K562 (cell line): Measurements from ENCODE around the gene VAC14. TPM values are rescaled to one million over a fixed set of nuclear protein-coding genes. Genes with fewer than 3 reads are reported as not detected.
A peak's percentile ranks its signal among the peaks of the same experiment; 100 is the strongest.

Experiments
- BDP1 ChIP-seq: IDR thresholded peaks from 3 replicates; pipeline ENCODE4 v1.6.1; 2011; ENCODE audit not compliant: insufficient read length, insufficient read depth
- CBX8 ChIP-seq: fragments of 200-600 bp; sonication (generic); IDR thresholded peaks from 2 replicates; pipeline ENCODE4 v1.6.1; 2012; ENCODE audit warnings: borderline replicate concordance, mixed run types, low read depth, mild to moderate bottlenecking, moderate library complexity, mixed read lengths, low read length, control low read depth, inconsistent platforms; ENCODE audit not compliant: poor library complexity, severe bottlenecking; ENCODE audit errors: extremely low read depth
- ETV1 ChIP-seq: fragments of 450-650 bp; conservative IDR thresholded peaks from 2 replicates; pipeline ENCODE4 v1.6.1; 2016; ENCODE audit warnings: missing genetic modification characterization, control low read depth, low read depth, missing compliant biosample characterization
- FOXM1 ChIP-seq, 2 experiments: fragments of 450-650 bp in 1 of 2; sonication (generic) in 1 of 2; formaldehyde crosslinking in 1 of 2; IDR thresholded peaks; 2 replicates each; pipeline versions ENCODE4 v1.6.1 to v1.9.0; 2017 to 2022; ENCODE audit warnings: low read depth in 2 of 2, mild to moderate bottlenecking in 2 of 2, missing genetic modification reagents in 1 of 2, moderate library complexity in 1 of 2
- GABPA ChIP-seq: fragments of 200-800 bp; sonication (Bioruptor generic); conservative IDR thresholded peaks from 2 replicates; pipeline ENCODE4 v1.6.1; 2016; ENCODE audit warnings: low read depth, missing genetic modification characterization, missing compliant biosample characterization
- HDAC1 ChIP-seq, 2 experiments: fragments of 450-650 bp; IDR thresholded peaks; 2 replicates each; pipeline ENCODE4 v1.6.1; 2016 to 2017; ENCODE audit warnings: inconsistent platforms in 1 of 2, mild to moderate bottlenecking in 1 of 2, moderate library complexity in 1 of 2
- HDAC2 ChIP-seq: fragments of 450-650 bp; IDR thresholded peaks from 2 replicates; pipeline ENCODE4 v1.6.1; 2016; ENCODE audit warnings: mild to moderate bottlenecking
- HEY1 ChIP-seq: fragments of 250-450 bp; sonication (Bioruptor Pico); IDR thresholded peaks from 2 replicates; pipeline ENCODE4 v1.5.0; 2020; ENCODE audit warnings: mild to moderate bottlenecking, moderate library complexity, borderline replicate concordance
- HMGXB4 ChIP-seq: sonication (generic); formaldehyde crosslinking; IDR thresholded peaks from 2 replicates; pipeline ENCODE4 v1.8.1; 2023; ENCODE audit warnings: mild to moderate bottlenecking, missing genetic modification reagents
- JUN ChIP-seq, 2 experiments: sonication (generic) in 1 of 2; formaldehyde crosslinking in 1 of 2; IDR thresholded peaks; 2 replicates each; pipeline versions ENCODE4 v1.6.1 to v1.8.0; 2012 to 2022; ENCODE audit warnings: borderline replicate concordance in 2 of 2, mild to moderate bottlenecking in 2 of 2, improper control_type of control experiment in 1 of 2, low read depth in 1 of 2, low read length in 1 of 2, missing genetic modification reagents in 1 of 2
- JUNB ChIP-seq: fragments of 450-650 bp; formaldehyde crosslinking; conservative IDR thresholded peaks from 2 replicates; pipeline ENCODE4 v1.4.0; 2020; ENCODE audit warnings: mild to moderate bottlenecking
- L3MBTL2 ChIP-seq: fragments of 450-650 bp; IDR thresholded peaks from 2 replicates; pipeline ENCODE4 v1.6.1; 2016; ENCODE audit warnings: mild to moderate bottlenecking, moderate library complexity
- NCOR1 ChIP-seq: fragments of 450-650 bp; IDR thresholded peaks from 2 replicates; pipeline ENCODE4 v1.6.1; 2016; ENCODE audit warnings: mild to moderate bottlenecking, moderate library complexity
- NR4A1 ChIP-seq, 2 experiments: fragments of 250-450 bp in 1 of 2; fragments of 450-650 bp in 1 of 2; sonication (Bioruptor Pico) in 1 of 2; IDR thresholded peaks; 2 replicates each; pipeline versions ENCODE4 v1.4.0 to v1.6.1; 2016 to 2020; ENCODE audit warnings: mild to moderate bottlenecking in 2 of 2, missing compliant biosample characterization in 1 of 2, missing genetic modification characterization in 1 of 2, moderate library complexity in 1 of 2
- POLR2B ChIP-seq: fragments of 450-650 bp; IDR thresholded peaks from 2 replicates; pipeline ENCODE4 v1.6.1; 2018; ENCODE audit warnings: low read depth; ENCODE audit not compliant: partially characterized antibody
- RBBP5 ChIP-seq: fragments of 200-600 bp; sonication (generic); IDR thresholded peaks from 2 replicates; pipeline ENCODE4 v1.6.1; 2012; ENCODE audit warnings: borderline replicate concordance, mild to moderate bottlenecking, low read length, control low read depth, inconsistent platforms; ENCODE audit not compliant: insufficient read depth, poor library complexity, severe bottlenecking
- RUNX1 ChIP-seq: sonication (generic); IDR thresholded peaks from 2 replicates; pipeline ENCODE4 v1.6.1; 2016; ENCODE audit warnings: antibody characterized with exemption, low read depth
- SMARCC2 ChIP-seq: fragments of 450-650 bp; IDR thresholded peaks from 2 replicates; pipeline ENCODE4 v1.6.1; 2017; ENCODE audit warnings: antibody characterized with exemption, moderate library complexity, mild to moderate bottlenecking, low read depth
- SMARCE1 ChIP-seq: fragments of 450-650 bp; IDR thresholded peaks from 2 replicates; pipeline ENCODE4 v1.7.1; 2016; ENCODE audit warnings: mild to moderate bottlenecking
- SPI1 ChIP-seq: IDR thresholded peaks from 2 replicates; pipeline ENCODE4 v1.6.1; 2011; ENCODE audit warnings: low read depth, low read length, control low read depth, borderline replicate concordance
- TEAD2 ChIP-seq: fragments of 450-650 bp; IDR thresholded peaks from 2 replicates; pipeline ENCODE4 v1.6.1; 2016; ENCODE audit warnings: missing genetic modification characterization, control low read depth, missing compliant biosample characterization
- TEAD4 ChIP-seq, 2 experiments: sonication (generic) in 1 of 2; formaldehyde crosslinking in 1 of 2; IDR thresholded peaks; 2 replicates each; pipeline versions ENCODE4 v1.6.1 to v1.8.0; 2012 to 2022; ENCODE audit warnings: borderline replicate concordance in 1 of 2, inconsistent platforms in 1 of 2, low read length in 1 of 2, mild to moderate bottlenecking in 1 of 2, missing genetic modification reagents in 1 of 2
- TFAP4 ChIP-seq: sonication (generic); formaldehyde crosslinking; IDR thresholded peaks from 2 replicates; pipeline ENCODE4 v1.8.0; 2022; ENCODE audit warnings: missing genetic modification reagents, mild to moderate bottlenecking, moderate library complexity, borderline replicate concordance
- ZNF766 ChIP-seq: fragments of 200-800 bp; sonication (Bioruptor generic); conservative IDR thresholded peaks from 2 replicates; pipeline ENCODE4 v1.6.1; 2016; ENCODE audit warnings: missing genetic modification characterization, missing compliant biosample characterization
- polyA plus RNA-seq, 8 experiments: library from polyadenylated mRNA; depleted of rRNA in 4 of 8; stranded (reverse) in 5 of 8; unstranded in 3 of 8; fragments of >200 nt; fragmentation: Nextera tagmentation in 2 of 8; fragmentation: Illumina TruSeq in 1 of 8; extraction: Ambion mirVana in 2 of 8; extraction: Trizol in 1 of 8; gene quantifications; 2 replicates each; pipeline versions ENCODE4 v1.2.1 to v1.2.3, GENCODE V29; 2011 to 2014; ENCODE audit warnings: inconsistent platforms in 1 of 8, missing spikeins in 1 of 8
- total RNA-seq, 7 experiments: library from RNA; depleted of rRNA in 6 of 7; stranded (reverse); fragments of >200 nt in 6 of 7; fragmentation: Illumina TruSeq in 2 of 7; extraction: Trizol in 2 of 7; gene quantifications; 2 replicates each; pipeline versions ENCODE4 v1.2.1 to v1.2.3, GENCODE V29; 2011 to 2021; ENCODE audit warnings: low replicate concordance in 1 of 7

VAC14 gene
- total and polyA plus RNA-seq, 9 of the 15 experiments (the other 6 are each of a cell fraction or from before 2014, with no cell fraction given), result 1.3 to 41.6 (median 26.6) TPM

GRCh38 chr16:70746708-70747424, 54.1 kb downstream of the VAC14 start (continued):
- TF ChIP-seq JUN (IDR thresholded peaks at IDR 0.05; ENCODE audit: borderline replicate concordance, low read depth, low read length) (peak; percentile 99), JUN (CRISPR knock-in tag; IDR thresholded peaks at IDR 0.05; ENCODE audit: borderline replicate concordance) (no peak), SMARCC2 (peak; percentile 75), HDAC2 (0 out of 2 replicates have a peak, but pooled peaks have one; percentile 43), NR4A1 (CRISPR knock-in tag; IDR thresholded peaks at IDR 0.05) (no peak), NR4A1 (tag; IDR thresholded peaks at IDR 0.05) (no peak), SMARCE1 (peak; percentile 92), TEAD4 (IDR thresholded peaks at IDR 0.05; ENCODE audit: low read length) (peak; percentile 30; the same call in 1 of the 2 replicates), TEAD4 (CRISPR knock-in tag; IDR thresholded peaks at IDR 0.05; ENCODE audit: borderline replicate concordance) (no peak), HEY1 (CRISPR knock-in tag) (no peak), HMGXB4 (CRISPR knock-in tag) (no peak), FOXM1 (IDR thresholded peaks at IDR 0.05; ENCODE audit: low read depth) (no peak), FOXM1 (CRISPR knock-in tag; IDR thresholded peaks at IDR 0.05; ENCODE audit: low read depth) (no peak), CBX8 (no peak), RUNX1 (no peak), SPI1 (0 out of 2 replicates have a peak, but pooled peaks have one; percentile 13), NCOR1 (no peak), L3MBTL2 (peak; percentile 24; the same call in 1 of the 2 replicates), BDP1 (no peak), ETV1 (tag) (peak; percentile 86), RBBP5 (peak; percentile 38), TFAP4 (CRISPR knock-in tag) (peak; percentile 26; the same call in 1 of the 2 replicates), TEAD2 (tag) (no peak), ZNF766 (CRISPR knock-in tag) (peak; percentile 67; the same call in 1 of the 2 replicates), HDAC1 (IDR thresholded peaks at IDR 0.05) (peak in 1 of 2 experiments; percentile 31; a peak in 1 of 4 replicates), JUNB (CRISPR knock-in tag) (peak; percentile 86), GABPA (tag) (peak; percentile 43), POLR2B (peak; percentile 38)
